ENCODE measurements around the gene GMNC.

Gene GMNC

GRCh38 chr3:190860521-190860920, 2.0 kb downstream of the GMNC start:
- no peaks in the 10 kb centered on the region for H3K9me2 ChIP-seq (replicated peaks; ENCODE audit: low read depth, low read length)
- no peak for TF ChIP-seq CTCF (conservative IDR thresholded peaks at IDR 0.05; ENCODE audit: low read length)
- TF ChIP-seq EZH2phosphoT487 (IDR thresholded peaks at IDR 0.05; ENCODE audit: borderline replicate concordance), result no peak
- H3K4me3 ChIP-seq (ENCODE audit: low read length, poor library complexity, severe bottlenecking), result no peak overlapping the region
- H3K27me3 ChIP-seq (ENCODE audit: insufficient read depth, low read length, poor library complexity, severe bottlenecking), result no peaks in the 10 kb centered on the region
- H3K4me1 ChIP-seq (ENCODE audit: insufficient read depth, low read length, poor library complexity, severe bottlenecking), result no peaks in the 10 kb centered on the region
- H3F3A ChIP-seq (ENCODE audit: low read depth), result no peaks in the 10 kb centered on the region
- no peak overlapping the region for H2AFZ ChIP-seq (ENCODE audit: low read length)
- no peaks in the 10 kb centered on the region for H3K9me3 ChIP-seq (ENCODE audit: insufficient read depth, low read depth, low read length)
- H3K9ac ChIP-seq (ENCODE audit: low read depth, low read length, poor library complexity, severe bottlenecking), result no peak overlapping the region
- no peaks in the 10 kb centered on the region for H3K36me3 ChIP-seq (ENCODE audit: insufficient read depth, low read length)
- H3K4me2 ChIP-seq (ENCODE audit: low read depth, low read length, poor library complexity, severe bottlenecking), result no peak overlapping the region
- H4K20me1 ChIP-seq (ENCODE audit: insufficient read depth, low read length, poor library complexity, severe bottlenecking), result no peaks in the 10 kb centered on the region
- H3K79me2 ChIP-seq (ENCODE audit: insufficient read depth, low read length), result no peaks in the 10 kb centered on the region

- no peak overlapping the region for H3K9ac ChIP-seq (ENCODE audit: low read depth, low read length, poor library complexity, severe bottlenecking)
- no peaks in the 10 kb centered on the region for H3K9me3 ChIP-seq (ENCODE audit: insufficient read depth, low read depth, low read length)
- no peaks in the 10 kb centered on the region for H3K4me1 ChIP-seq (ENCODE audit: insufficient read depth, low read length, poor library complexity, severe bottlenecking)
- TF ChIP-seq EZH2phosphoT487 (IDR thresholded peaks at IDR 0.05; ENCODE audit: borderline replicate concordance) (no peak), CTCF (conservative IDR thresholded peaks at IDR 0.05; ENCODE audit: low read length) (no peak)
- no peaks in the 10 kb centered on the region for H3F3A ChIP-seq (ENCODE audit: low read depth)
- H3K79me2 ChIP-seq (ENCODE audit: insufficient read depth, low read length), result no peaks in the 10 kb centered on the region
- no peaks in the 10 kb centered on the region for H3K27me3 ChIP-seq (ENCODE audit: insufficient read depth, low read length, poor library complexity, severe bottlenecking)
- no peaks in the 10 kb centered on the region for H3K36me3 ChIP-seq (ENCODE audit: insufficient read depth, low read length)
- H4K20me1 ChIP-seq (ENCODE audit: insufficient read depth, low read length, poor library complexity, severe bottlenecking), result no peaks in the 10 kb centered on the region
- no peaks in the 10 kb centered on the region for H3K9me2 ChIP-seq (replicated peaks; ENCODE audit: low read depth, low read length)
- no peak overlapping the region for H3K4me3 ChIP-seq (ENCODE audit: low read length, poor library complexity, severe bottlenecking)
- H2AFZ ChIP-seq (ENCODE audit: low read length), result no peak overlapping the region
- no peak overlapping the region for H3K4me2 ChIP-seq (ENCODE audit: low read depth, low read length, poor library complexity, severe bottlenecking)
Observed at GRCh38 chr3:190855151-190855550, 7.3 kb downstream of the GMNC start.

GRCh38 chr3:190854062-190854461, 8.4 kb downstream of the GMNC start:
- TF ChIP-seq EZH2phosphoT487 (IDR thresholded peaks at IDR 0.05; ENCODE audit: borderline replicate concordance) (no peak), CTCF (conservative IDR thresholded peaks at IDR 0.05; ENCODE audit: low read length) (no peak)
- H3K9ac ChIP-seq (ENCODE audit: low read depth, low read length, poor library complexity, severe bottlenecking), result no peak overlapping the region
- no peaks in the 10 kb centered on the region for H3K9me3 ChIP-seq (ENCODE audit: insufficient read depth, low read depth, low read length)
- H3K9me2 ChIP-seq (replicated peaks; ENCODE audit: low read depth, low read length), result no peaks in the 10 kb centered on the region
- no peak overlapping the region for H3K4me3 ChIP-seq (ENCODE audit: low read length, poor library complexity, severe bottlenecking)
- no peaks in the 10 kb centered on the region for H3K4me1 ChIP-seq (ENCODE audit: insufficient read depth, low read length, poor library complexity, severe bottlenecking)
- no peak overlapping the region for H3K4me2 ChIP-seq (ENCODE audit: low read depth, low read length, poor library complexity, severe bottlenecking)
- H3K36me3 ChIP-seq (ENCODE audit: insufficient read depth, low read length), result no peaks in the 10 kb centered on the region
- H4K20me1 ChIP-seq (ENCODE audit: insufficient read depth, low read length, poor library complexity, severe bottlenecking), result no peaks in the 10 kb centered on the region
- no peak overlapping the region for H2AFZ ChIP-seq (ENCODE audit: low read length)
- no peaks in the 10 kb centered on the region for H3K79me2 ChIP-seq (ENCODE audit: insufficient read depth, low read length)
- no peaks in the 10 kb centered on the region for H3F3A ChIP-seq (ENCODE audit: low read depth)
- H3K27me3 ChIP-seq (ENCODE audit: insufficient read depth, low read length, poor library complexity, severe bottlenecking), result no peaks in the 10 kb centered on the region

Data from Loucy (cell line).